GM19035 (cell line): ENCODE data around the gene HIGD1B.

ENCODE experiments used
- ATAC-seq: cut with Tn5 transposase; IDR thresholded peaks from one replicate; pipeline ENCODE4 v1.9.1; 2021; ENCODE audit not compliant: unreplicated experiment

HIGD1B gene

GRCh38 chr17:44877121-44877520 is 29.4 kb downstream of the HIGD1B start:
- no peak for ATAC-seq

DNA sequence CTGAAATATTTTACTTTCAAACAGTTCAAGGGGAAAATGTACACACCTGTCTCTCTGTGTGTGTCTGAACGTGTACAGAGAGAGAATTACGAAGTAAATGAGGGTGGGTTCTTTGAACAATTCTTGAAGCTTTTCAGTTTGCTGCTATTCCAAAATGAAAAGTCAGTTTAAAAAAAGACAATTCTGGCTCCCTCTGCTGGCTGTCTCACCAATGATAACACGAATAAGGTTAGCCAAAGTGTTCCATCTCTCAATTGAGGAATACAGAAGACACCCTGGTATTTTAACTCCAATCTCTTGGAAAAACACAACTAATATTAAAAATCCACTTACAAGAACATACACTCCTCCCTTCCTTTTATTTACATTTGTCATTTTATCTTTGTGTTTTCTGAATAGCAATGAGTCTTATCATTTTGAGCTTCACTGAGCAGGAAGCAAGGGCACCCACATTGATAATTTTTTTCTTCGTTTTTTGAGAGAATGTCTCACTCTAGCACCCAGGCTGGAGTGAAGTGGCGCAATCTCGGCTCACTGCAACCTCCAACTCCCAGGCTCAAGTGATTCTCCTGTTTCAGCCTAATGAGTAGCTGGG is 31.0 kb downstream of the HIGD1B start:
- ATAC-seq: no peak

DNA sequence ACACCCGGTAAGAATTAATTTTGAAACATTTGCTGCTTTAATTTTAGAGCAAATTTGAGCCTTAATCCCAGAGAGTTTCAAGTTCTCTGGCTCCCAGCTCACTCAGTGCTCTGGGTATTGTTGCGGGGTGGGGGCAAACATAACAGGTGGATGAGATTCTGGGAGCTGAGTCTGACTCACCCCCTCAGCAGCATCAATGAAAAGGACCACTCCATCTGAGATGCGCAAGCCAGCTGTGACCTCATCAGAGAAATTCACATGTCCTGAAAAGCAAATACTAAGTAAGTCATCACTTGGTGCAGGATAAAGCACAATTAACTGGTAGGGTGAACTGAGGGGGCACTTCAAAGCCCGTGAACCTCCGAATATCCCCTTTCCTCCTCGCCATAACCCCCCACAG is 31.7 kb downstream of the HIGD1B start:
- ATAC-seq: no peak

DNA sequence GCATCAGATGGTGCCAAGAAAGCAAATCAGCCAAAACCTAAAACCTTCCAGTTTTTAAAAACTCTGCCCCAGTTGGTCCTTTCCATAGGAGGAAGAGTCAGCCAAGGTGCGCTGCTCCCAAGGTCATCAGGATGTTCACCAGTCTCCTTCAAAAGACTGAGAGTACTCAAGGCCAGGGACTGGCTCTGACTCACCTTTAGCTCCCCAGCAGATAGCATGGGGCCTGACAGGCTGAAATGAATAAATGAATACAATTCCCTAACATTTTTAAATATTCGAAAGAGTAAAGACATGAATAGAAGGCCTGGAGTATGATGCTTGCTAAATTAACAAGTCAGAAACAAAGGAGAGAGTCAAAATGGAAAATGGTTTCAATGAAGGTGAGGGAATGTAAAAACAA is 32.4 kb downstream of the HIGD1B start:
- ATAC-seq: no peak

GRCh38 chr17:44881145-44881544 is 33.5 kb downstream of the HIGD1B start:
- ATAC-seq: no peak

GRCh38 chr17:44884941-44885340 is 37.3 kb downstream of the HIGD1B start:
- ATAC-seq: no peak

- no peak for ATAC-seq
Observed at GRCh38 chr17:44887016-44887415, 39.3 kb downstream of the HIGD1B start.

GRCh38 chr17:44887971-44888954 is 40.6 kb downstream of the HIGD1B start:
- no peak for ATAC-seq

DNA sequence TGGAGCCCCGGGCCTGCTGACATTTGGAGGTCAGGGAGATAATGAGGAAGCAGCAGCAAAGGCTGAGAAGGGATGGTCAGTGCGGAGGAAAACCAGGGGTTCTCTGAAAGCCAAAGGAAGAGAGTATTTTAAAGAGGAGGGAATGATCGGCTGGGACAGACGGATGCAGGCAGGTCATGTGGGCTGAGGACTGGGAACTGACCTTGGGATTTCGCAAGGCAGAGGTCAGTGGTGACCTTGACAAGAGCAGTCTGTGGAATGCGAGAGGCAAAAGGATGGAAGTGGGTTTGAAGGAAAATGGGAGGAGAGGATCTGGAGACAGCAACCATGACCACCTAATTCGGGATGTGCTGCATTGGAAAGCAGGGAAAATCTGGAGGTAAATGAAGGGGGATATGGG is 41.3 kb downstream of the HIGD1B start:
- ATAC-seq: no peak

- no peak for ATAC-seq
Observed at GRCh38 chr17:44892250-44892649, 44.6 kb downstream of the HIGD1B start.

GRCh38 chr17:44894642-44895041 is 47.0 kb downstream of the HIGD1B start:
- ATAC-seq: no peak

GRCh38 chr17:44898768-44899073 is 51.0 kb downstream of the HIGD1B start:
- ATAC-seq: no peak

- ATAC-seq: peak; percentile 81
Observed at GRCh38 chr17:44899074-44899782, 51.5 kb downstream of the HIGD1B start, which contains the start of gene EFTUD2. TSS of gene EFTUD2 (minus strand) at chr17:44899445. CDS start at chr17:44894521, 4,924 bp downstream.
